Measurements from ENCODE around the gene MRTFA. TPM values are rescaled to one million over a fixed set of nuclear protein-coding genes. Genes with fewer than 3 reads are reported as not detected.

Gene MRTFA
- total RNA-seq, 1 donor from 2014 or later, result 115 TPM

DNA sequence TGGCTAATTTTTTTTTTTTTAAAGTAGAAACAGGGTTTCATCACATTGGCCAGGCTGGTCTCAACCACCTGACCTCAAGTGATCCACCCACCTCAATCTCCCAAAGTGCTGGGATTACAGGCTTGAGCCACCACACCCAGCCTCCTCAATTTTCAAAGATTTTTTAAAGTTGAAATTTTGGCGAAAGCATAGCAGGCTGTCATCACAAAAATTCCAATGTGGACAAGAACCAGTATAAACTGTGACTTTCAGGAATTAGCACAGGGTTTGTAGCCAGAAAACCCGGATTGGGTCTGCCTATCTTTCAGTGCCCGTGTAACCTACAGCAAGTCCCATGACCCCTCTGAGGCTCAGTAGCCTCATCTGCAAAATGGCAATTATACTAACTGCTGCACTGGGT, 185.9 kb downstream of the MRTFA start:
- H3K4me3 Mint-ChIP-seq, result no peak overlapping the region
- H3K27me3 Mint-ChIP-seq, result no peaks in the 10 kb centered on the region
- intact Hi-C loops (cut with micrococcal nuclease), result no loop called here
- no peak overlapping the region for H3K27ac Mint-ChIP-seq
- POLR2A ChIA-PET, result interaction anchor here (1.8 kb wide), 1 partner anchor 14 kb away, joined by 7 read pairs; no protein-coding TSS in a partner anchor
- no peak for ATAC-seq (ENCODE audit: low read depth)
- peaks cover 47% of the 10 kb centered on the region for H3K36me3 Mint-ChIP-seq (ENCODE audit: low read depth)
- H3K4me1 Mint-ChIP-seq, result peaks cover 80% of the 10 kb centered on the region
- TF ChIP-seq, protein P1, sequence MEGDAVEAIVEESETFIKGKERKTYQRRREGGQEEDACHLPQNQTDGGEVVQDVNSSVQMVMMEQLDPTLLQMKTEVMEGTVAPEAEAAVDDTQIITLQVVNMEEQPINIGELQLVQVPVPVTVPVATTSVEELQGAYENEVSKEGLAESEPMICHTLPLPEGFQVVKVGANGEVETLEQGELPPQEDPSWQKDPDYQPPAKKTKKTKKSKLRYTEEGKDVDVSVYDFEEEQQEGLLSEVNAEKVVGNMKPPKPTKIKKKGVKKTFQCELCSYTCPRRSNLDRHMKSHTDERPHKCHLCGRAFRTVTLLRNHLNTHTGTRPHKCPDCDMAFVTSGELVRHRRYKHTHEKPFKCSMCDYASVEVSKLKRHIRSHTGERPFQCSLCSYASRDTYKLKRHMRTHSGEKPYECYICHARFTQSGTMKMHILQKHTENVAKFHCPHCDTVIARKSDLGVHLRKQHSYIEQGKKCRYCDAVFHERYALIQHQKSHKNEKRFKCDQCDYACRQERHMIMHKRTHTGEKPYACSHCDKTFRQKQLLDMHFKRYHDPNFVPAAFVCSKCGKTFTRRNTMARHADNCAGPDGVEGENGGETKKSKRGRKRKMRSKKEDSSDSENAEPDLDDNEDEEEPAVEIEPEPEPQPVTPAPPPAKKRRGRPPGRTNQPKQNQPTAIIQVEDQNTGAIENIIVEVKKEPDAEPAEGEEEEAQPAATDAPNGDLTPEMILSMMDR (IDR thresholded peaks at IDR 0.05), result no peak
- CTCF ChIA-PET, result no interaction called here
- no peak for DNase-seq
- no peaks in the 10 kb centered on the region for H3K9me3 Mint-ChIP-seq

DNA sequence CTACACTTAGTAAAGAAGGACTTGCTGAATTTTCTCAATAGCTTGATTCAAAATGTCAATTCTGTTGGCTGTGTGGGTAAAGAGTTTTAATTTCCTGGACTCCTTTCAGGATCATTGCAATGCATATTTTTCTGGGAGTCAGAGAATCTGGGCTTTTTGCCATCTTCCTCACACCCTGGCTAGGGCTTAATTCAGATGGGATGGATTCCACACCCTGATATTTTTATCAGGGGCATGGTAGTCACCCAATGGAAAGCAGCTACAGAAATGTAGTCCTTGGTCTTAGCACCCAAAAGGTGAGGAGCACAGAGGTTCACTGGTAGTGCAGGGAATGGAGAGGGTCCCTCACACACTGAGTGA, 186.9 kb downstream of the MRTFA start:
- no peak for DNase-seq
- no peak for ATAC-seq (ENCODE audit: low read depth)
- ChIA-PET CTCF (interaction anchor here (1.5 kb wide), 1 partner anchor 196 kb away, joined by 3 read pairs; no protein-coding TSS in a partner anchor), POLR2A (interaction anchor here (0.8 kb wide), 1 partner anchor 13 kb away, joined by 8 read pairs; no protein-coding TSS in a partner anchor)
- peaks cover 81% of the 10 kb centered on the region for H3K4me1 Mint-ChIP-seq
- TF ChIP-seq, protein P1 (IDR thresholded peaks at IDR 0.05), result no peak
- intact Hi-C loops (cut with micrococcal nuclease), result no loop called here
- no peaks in the 10 kb centered on the region for H3K27me3 Mint-ChIP-seq
- H3K36me3 Mint-ChIP-seq (ENCODE audit: low read depth), result peaks cover 51% of the 10 kb centered on the region
- no peak overlapping the region for H3K4me3 Mint-ChIP-seq
- H3K9me3 Mint-ChIP-seq, result no peaks in the 10 kb centered on the region
- peak overlapping the region; percentile 3 for H3K27ac Mint-ChIP-seq

DNA sequence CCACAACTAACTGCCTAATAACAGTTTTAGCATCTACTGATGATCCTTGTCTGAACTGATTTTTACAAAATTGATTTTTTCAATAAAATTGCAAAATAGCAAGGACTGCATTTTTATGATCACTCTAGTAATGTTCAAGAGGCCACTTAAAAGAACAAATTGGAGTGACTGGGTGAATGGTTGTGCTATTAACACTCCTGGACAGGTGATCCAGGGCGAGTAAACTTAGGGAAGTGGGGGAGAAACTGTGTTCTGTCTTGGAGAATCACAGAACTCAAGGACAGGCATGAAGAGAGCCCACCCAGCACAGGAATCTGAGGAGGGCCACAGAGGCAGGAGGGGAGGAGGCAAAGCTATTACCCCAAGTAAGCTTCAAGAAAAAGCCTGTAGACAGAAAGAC, 190.3 kb downstream of the MRTFA start:
- Mint-ChIP-seq H3K36me3 (ENCODE audit: low read depth) (peaks cover 50% of the 10 kb centered on the region), H3K27me3 (no peaks in the 10 kb centered on the region), H3K9me3 (no peaks in the 10 kb centered on the region), H3K4me3 (no peak overlapping the region), H3K27ac (no peak overlapping the region), H3K4me1 (peaks cover 78% of the 10 kb centered on the region)
- ChIA-PET CTCF (no interaction called here), POLR2A (no interaction called here)
- intact Hi-C loops (cut with micrococcal nuclease), result no loop called here
- TF ChIP-seq, protein P1 (IDR thresholded peaks at IDR 0.05), result no peak
- no peak for ATAC-seq (ENCODE audit: low read depth)
- no peak for DNase-seq

DNA sequence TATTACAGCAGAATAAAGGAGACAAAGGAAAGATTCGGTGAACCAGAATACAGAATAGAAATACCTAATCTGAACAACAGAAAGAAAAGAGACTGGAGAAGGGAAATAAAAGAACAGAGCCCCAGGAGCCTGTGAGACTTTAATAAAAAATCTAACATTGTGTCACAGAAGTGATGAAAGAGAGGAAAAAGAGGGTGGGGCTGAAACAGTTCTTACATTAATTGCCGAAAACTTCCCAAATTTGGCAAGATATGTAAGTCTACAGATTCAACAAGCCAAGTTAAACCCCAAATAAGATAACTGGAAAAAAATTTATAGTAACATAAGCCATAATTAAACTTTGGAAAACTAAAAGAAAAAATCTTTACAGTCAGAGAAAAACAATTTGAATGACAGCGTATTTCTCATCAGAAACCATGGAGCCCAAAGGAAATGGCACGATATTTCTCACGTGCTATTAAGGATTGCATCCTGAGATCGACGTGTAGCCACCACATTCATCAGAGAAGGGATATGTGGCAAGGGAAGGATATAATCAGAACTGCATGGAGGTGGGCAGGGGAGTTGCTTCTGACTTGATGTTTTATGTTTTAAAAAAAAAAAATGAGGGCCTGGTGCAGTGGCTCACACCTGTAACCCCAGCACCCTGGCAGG, 192.2 kb downstream of the MRTFA start:
- Mint-ChIP-seq H3K27ac (peak overlapping the region; percentile 38), H3K4me3 (no peak overlapping the region), H3K4me1 (peaks cover 78% of the 10 kb centered on the region), H3K36me3 (ENCODE audit: low read depth) (peaks cover 61% of the 10 kb centered on the region), H3K27me3 (no peaks in the 10 kb centered on the region), H3K9me3 (no peaks in the 10 kb centered on the region)
- intact Hi-C loops (cut with micrococcal nuclease), result no loop called here
- ChIA-PET CTCF (no interaction called here), POLR2A (interaction anchor here (1.2 kb wide), 1 partner anchor 18 kb away, joined by 5 read pairs; no protein-coding TSS in a partner anchor)
- DNase-seq (no peak), ATAC-seq (ENCODE audit: low read depth) (no peak)
- TF ChIP-seq, protein P1 (IDR thresholded peaks at IDR 0.05), result no peak

DNA sequence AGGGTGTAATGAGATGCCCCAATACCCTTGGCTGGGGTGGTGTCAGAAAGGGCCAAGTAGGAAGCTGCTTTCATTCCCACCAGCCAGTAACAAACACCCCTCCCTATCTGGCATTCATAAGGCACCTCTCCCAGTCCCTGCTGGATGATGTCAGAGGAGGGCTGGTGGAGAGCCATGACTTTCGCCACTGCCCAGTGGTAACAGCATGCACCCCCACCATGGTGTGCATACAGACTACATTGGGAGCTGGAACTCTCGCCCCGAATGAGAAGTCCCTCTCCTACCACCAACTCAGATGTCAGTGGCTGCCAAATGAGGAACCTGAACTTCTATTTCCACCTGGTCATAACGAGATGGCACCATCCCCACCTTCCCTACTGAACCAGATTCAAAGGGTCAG, 192.8 kb downstream of the MRTFA start:
- H3K9me3 Mint-ChIP-seq, result no peaks in the 10 kb centered on the region
- peaks cover 58% of the 10 kb centered on the region for H3K36me3 Mint-ChIP-seq (ENCODE audit: low read depth)
- H3K4me1 Mint-ChIP-seq, result peaks cover 79% of the 10 kb centered on the region
- DNase-seq (no peak), ATAC-seq (ENCODE audit: low read depth) (no peak)
- H3K27ac Mint-ChIP-seq, result peak overlapping the region; percentile 38
- ChIA-PET POLR2A (interaction anchor here (1.2 kb wide), 1 partner anchor 18 kb away, joined by 5 read pairs; no protein-coding TSS in a partner anchor), CTCF (no interaction called here)
- intact Hi-C loops (cut with micrococcal nuclease), result no loop called here
- no peak overlapping the region for H3K4me3 Mint-ChIP-seq
- TF ChIP-seq, protein P1 (IDR thresholded peaks at IDR 0.05), result no peak
- H3K27me3 Mint-ChIP-seq, result no peaks in the 10 kb centered on the region

Measured in activated B cell treated with CpG ODN at 0.5 μM for 24 hours (primary cell).